ENCODE data around the gene MYH7B.

- no peak for TF ChIP-seq CTCF (IDR thresholded peaks at IDR 0.05)
- TF ChIP-seq ZFX (IDR thresholded peaks at IDR 0.05; ENCODE audit: borderline replicate concordance): no peak
Measured at GRCh38 chr20:34983995-34984735, 28.5 kb downstream of the MYH7B start.
